HCT116 (cell line): ENCODE data around the gene PITPNC1. TPM values are rescaled to one million over a fixed set of nuclear protein-coding genes. Genes with fewer than 3 reads are reported as not detected.

ENCODE experiments used
- ATAC-seq: fragments of 200-7000 bp; cut with Tn5 transposase; 2 replicates; pipeline ENCODE4 v1.9.1; 2020; ENCODE audit warnings: mild to moderate bottlenecking, moderate library complexity
- BruUV-seq: library from RNA; stranded (reverse); fragments of 400-500 nt; replicated peaks from 2 replicates; lab custom pipeline; 2021; lab: Mats Ljungman, UMichigan
- CTCF ChIA-PET: fragments of 300-600 bp; sonication (Branson Sonifier 250); formaldehyde crosslinking; loops from one replicate; lab custom pipeline; 2021; ENCODE audit warnings: antibody characterized with exemption; lab: Charles Lee
- POLR2A ChIA-PET: fragments of 300-600, 350-600 bp; sonication (Branson Sonifier 250); formaldehyde crosslinking; loops from one replicate; lab custom pipeline; 2021; ENCODE audit warnings: antibody characterized with exemption; lab: Charles Lee
- RAD21 ChIA-PET, 2 experiments: fragments of 300-600 bp; sonication (Branson Sonifier 250); formaldehyde crosslinking; loops; one replicate each; lab custom pipeline; 2023; ENCODE audit warnings: low total read pairs in 2 of 2; ENCODE audit not compliant: uncharacterized antibody in 2 of 2, unreplicated experiment in 2 of 2, low non-redundant PET in 1 of 2; lab: Charles Lee
- DNase-seq: peaks from one replicate; pipeline ENCODE4 v3.0.0-alpha.2; 2010; ENCODE audit warnings: low read depth, low spot score
- H2AFZ ChIP-seq: fragments of 200-600 bp; shearing (Covaris generic), sonication (generic); 2 replicates; pipeline ENCODE4 v1.6.1; 2017; ENCODE audit warnings: low read depth, mixed run types, mixed read lengths, antibody characterized with exemption, low read length; ENCODE audit not compliant: poor library complexity, severe bottlenecking
- H3K27ac ChIP-seq: 2 replicates; pipeline ENCODE4 v1.5.1; 2012; ENCODE audit warnings: low read depth, low read length
- H3K27me3 ChIP-seq: fragments of 200-600 bp; sonication (generic); 2 replicates; pipeline ENCODE4 v1.6.1; 2016; ENCODE audit warnings: mixed run types, low read length, mixed read lengths; ENCODE audit not compliant: insufficient read depth
- H3K36me3 ChIP-seq, 2 experiments: fragments of 200-500 bp in 1 of 2; fragments of 200-600 bp in 1 of 2; sonication (Bioruptor generic) in 1 of 2; sonication (generic) in 1 of 2; 2 replicates each; pipeline versions ENCODE4 v1.5.1 to v1.6.1; 2014 to 2016; ENCODE audit warnings: low read length in 2 of 2, inconsistent platforms in 1 of 2, mixed read lengths in 1 of 2, mixed run types in 1 of 2; ENCODE audit not compliant: insufficient read depth in 2 of 2, control insufficient read depth in 1 of 2
- H3K4me1 ChIP-seq, 2 experiments: fragments of 200-600 bp in 1 of 2; sonication (generic) in 1 of 2; 2 replicates each; pipeline versions ENCODE4 v1.5.1 to v1.6.1; 2012 to 2017; ENCODE audit warnings: low read length in 2 of 2, inconsistent platforms in 1 of 2, mild to moderate bottlenecking in 1 of 2, mixed read lengths in 1 of 2, mixed run types in 1 of 2, moderate library complexity in 1 of 2; ENCODE audit not compliant: insufficient read depth in 2 of 2, control insufficient read depth in 1 of 2
- H3K4me2 ChIP-seq: fragments of 200-600 bp; sonication (generic); 2 replicates; pipeline ENCODE4 v1.6.1; 2017; ENCODE audit warnings: mixed run types, low read length, mixed read lengths
- H3K4me3 ChIP-seq, 2 experiments: fragments of 200-600 bp in 1 of 2; sonication (generic) in 1 of 2; replicated peaks in 1 of 2; 2 replicates each; pipeline ENCODE4 v1.5.1; 2011 to 2016; ENCODE audit warnings: low read length in 2 of 2, control low read depth in 1 of 2, low read depth in 1 of 2, mild to moderate bottlenecking in 1 of 2, mixed read lengths in 1 of 2, mixed run types in 1 of 2
- H3K79me2 ChIP-seq: fragments of 200-600 bp; sonication (generic); 2 replicates; pipeline ENCODE4 v1.6.1; 2017; ENCODE audit warnings: mild to moderate bottlenecking, mixed run types, low read length, moderate library complexity, mixed read lengths; ENCODE audit not compliant: insufficient read depth
- H3K9ac ChIP-seq: fragments of 200-600 bp; sonication (generic); 2 replicates; pipeline ENCODE4 v1.6.1; 2016; ENCODE audit warnings: low read length, mixed read lengths
- H3K9me2 ChIP-seq: fragments of 200-600 bp; sonication (generic), shearing (Covaris generic); 2 replicates; pipeline ENCODE4 v1.6.1; 2017; ENCODE audit warnings: mixed run types, mild to moderate bottlenecking, moderate library complexity; ENCODE audit not compliant: insufficient read depth
- H3K9me3 ChIP-seq, 2 experiments: fragments of 200-500 bp in 1 of 2; fragments of 200-600 bp in 1 of 2; sonication (Bioruptor generic) in 1 of 2; sonication (generic) in 1 of 2; 2 replicates each; pipeline ENCODE4 v1.6.1; 2014 to 2017; ENCODE audit warnings: low read length in 2 of 2, mixed read lengths in 2 of 2, inconsistent platforms in 1 of 2, low read depth in 1 of 2, mild to moderate bottlenecking in 1 of 2, mixed run types in 1 of 2, moderate library complexity in 1 of 2; ENCODE audit not compliant: control insufficient read depth in 1 of 2, insufficient read depth in 1 of 2
- H4K20me1 ChIP-seq: fragments of 200-600 bp; sonication (generic), shearing (Covaris generic); 2 replicates; pipeline ENCODE4 v1.6.1; 2017; ENCODE audit warnings: mixed run types, mild to moderate bottlenecking, moderate library complexity; ENCODE audit not compliant: insufficient read depth
- ATF3 ChIP-seq: IDR thresholded peaks from 2 replicates; pipeline ENCODE4 v1.6.1; 2012
- CBX3 ChIP-seq: IDR thresholded peaks from 2 replicates; pipeline ENCODE4 v1.6.1; 2012; ENCODE audit warnings: low read depth
- CEBPB ChIP-seq: IDR thresholded peaks from 2 replicates; pipeline ENCODE4 v1.6.1; 2012; ENCODE audit warnings: low read depth
- EGR1 ChIP-seq: IDR thresholded peaks from 2 replicates; pipeline ENCODE4 v1.6.1; 2012; ENCODE audit warnings: low read depth
- ELF1 ChIP-seq: IDR thresholded peaks from 2 replicates; pipeline ENCODE4 v1.6.1; 2012; ENCODE audit warnings: low read depth, borderline replicate concordance
- FOSL1 ChIP-seq: IDR thresholded peaks from 2 replicates; pipeline ENCODE4 v1.6.1; 2012; ENCODE audit warnings: low read depth
- MAX ChIP-seq: IDR thresholded peaks from 2 replicates; pipeline ENCODE4 v1.6.1; 2012
- POLR2A ChIP-seq: IDR thresholded peaks from 2 replicates; pipeline ENCODE4 v1.7.0; 2011; ENCODE audit warnings: borderline replicate concordance; ENCODE audit not compliant: insufficient read depth, insufficient read length; ENCODE audit errors: extremely low read depth
- POLR2AphosphoS5 ChIP-seq: IDR thresholded peaks from 2 replicates; pipeline ENCODE4 v1.6.1; 2011; ENCODE audit warnings: mild to moderate bottlenecking, low read depth, low read length, moderate library complexity
- RAD21 ChIP-seq: IDR thresholded peaks from 2 replicates; pipeline ENCODE4 v1.6.1; 2012; ENCODE audit warnings: low read depth, mild to moderate bottlenecking
- SP1 ChIP-seq: IDR thresholded peaks from 2 replicates; pipeline ENCODE4 v1.6.1; 2012; ENCODE audit warnings: low read depth
- ZFX ChIP-seq: fragments of 450-650 bp; IDR thresholded peaks from 2 replicates; pipeline ENCODE4 v1.6.1; 2017
- ZNF274 ChIP-seq: fragments of 200-500 bp; sonication (Bioruptor generic); IDR thresholded peaks from 2 replicates; pipeline ENCODE4 v1.6.1; 2014; ENCODE audit warnings: mild to moderate bottlenecking, low read depth, low read length, inconsistent platforms
- intact Hi-C: fragments of 100-400 bp; cut with micrococcal nuclease; formaldehyde crosslinking; loops from 2 replicates; pipeline ENCODE4 v1.10.0; 2022
- total RNA-seq: library from RNA; stranded (reverse); gene quantifications from one replicate; pipeline ENCODE4 v1.2.1, GENCODE V29; 2021; ENCODE audit not compliant: unreplicated experiment
- TF ChIP-seq, protein P1 (sequence below): IDR thresholded peaks from 2 replicates; pipeline ENCODE4 v1.6.1; 2011; ENCODE audit warnings: mild to moderate bottlenecking, low read length, moderate library complexity; ENCODE audit not compliant: insufficient replicate concordance; ENCODE audit errors: extremely low read depth

Gene PITPNC1
- total RNA-seq, 1 experiment from 2014 or later = 41.9 TPM

DNA sequence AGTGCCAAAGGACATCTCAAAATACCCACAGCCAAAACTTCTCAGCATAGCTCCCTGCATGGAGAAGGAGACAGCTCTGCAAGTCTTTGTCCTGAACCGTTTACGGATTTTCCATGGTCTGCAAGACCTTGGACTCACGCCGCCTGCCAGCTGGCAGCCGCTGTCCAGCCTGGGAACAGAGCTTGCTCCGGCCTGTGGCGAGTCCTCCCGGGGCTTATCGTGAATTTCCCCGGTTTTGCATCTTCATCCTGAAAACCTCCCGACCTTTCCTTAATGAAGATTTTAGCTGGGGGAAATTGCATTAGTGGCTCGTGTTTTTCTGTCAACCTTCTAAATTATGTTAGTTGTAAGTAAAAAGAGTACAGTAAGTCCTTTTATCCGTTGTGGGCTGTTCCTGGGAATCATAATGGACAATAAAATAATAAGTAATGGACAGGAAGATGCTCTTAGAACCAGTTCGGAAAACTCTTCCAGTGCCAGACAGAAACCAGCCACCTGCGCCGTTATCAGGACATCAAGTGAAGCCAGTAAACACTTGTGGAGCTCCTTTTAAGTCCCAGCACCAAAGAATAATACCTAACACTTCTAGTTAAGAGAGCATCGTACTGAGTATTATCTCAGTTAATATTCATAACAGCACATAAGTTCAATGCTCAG, 228.3 kb downstream of the PITPNC1 start:
- H3K27me3 ChIP-seq = no peaks in the 10 kb centered on the region
- H2AFZ ChIP-seq = no peak overlapping the region
- no peak overlapping the region for H3K4me2 ChIP-seq
- no peak overlapping the region for H3K4me3 ChIP-seq
- no peak overlapping the region for H3K27ac ChIP-seq
- intact Hi-C loops = no loop called here
- no peaks in the 10 kb centered on the region for H4K20me1 ChIP-seq
- DNase-seq (no peak), ATAC-seq (no peak)
- ChIA-PET POLR2A (interaction anchor here (1.4 kb wide), 1 partner anchor 227 kb away, joined by 3 read pairs; no protein-coding TSS in a partner anchor), CTCF (interaction anchor here (0.9 to 1.9 kb wide), 2 partner anchors 226 to 231 kb away, joined by 3 to 5 read pairs; no protein-coding TSS in a partner anchor), RAD21 (interaction anchor here in 1 of 2 experiments (0.7 kb wide), 1 partner anchor 183 kb away, joined by 3 read pairs; no protein-coding TSS in a partner anchor)
- BruUV-seq = no TSS peak
- H3K9me2 ChIP-seq = no peaks in the 10 kb centered on the region
- H3K36me3 ChIP-seq = no peaks in the 10 kb centered on the region
- no peak overlapping the region for H3K9ac ChIP-seq
- TF ChIP-seq ELF1 (no peak), CBX3 (no peak), ZNF274 (no peak), CEBPB (no peak)
- no peaks in the 10 kb centered on the region for H3K79me2 ChIP-seq
- H3K9me3 ChIP-seq = no peaks in the 10 kb centered on the region
- no peaks in the 10 kb centered on the region; a peak in 2 of 4 replicates for H3K4me1 ChIP-seq

DNA sequence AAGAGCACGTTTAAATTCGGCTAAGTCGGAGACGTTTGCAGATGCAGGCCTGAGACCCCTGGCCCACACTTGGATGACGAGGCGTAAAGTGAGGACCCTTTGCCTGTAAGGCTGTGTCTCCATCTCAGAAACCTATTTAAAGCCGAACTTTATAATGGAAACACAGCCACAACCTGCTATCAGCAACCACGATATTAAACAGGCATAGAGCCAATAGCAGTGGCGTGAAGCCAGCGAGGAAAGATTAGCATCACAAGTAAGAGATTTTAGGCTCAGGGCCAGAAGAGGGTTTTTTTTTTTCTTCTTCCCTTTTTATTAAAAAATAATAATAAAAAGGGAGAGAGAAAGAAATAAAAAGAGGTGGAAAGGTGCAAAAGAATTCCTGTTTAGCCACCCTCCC, 229.4 kb downstream of the PITPNC1 start:
- no peaks in the 10 kb centered on the region for H3K36me3 ChIP-seq
- ChIA-PET POLR2A (no interaction called here), CTCF (no interaction called here), RAD21 (no interaction called here)
- H3K27ac ChIP-seq = no peak overlapping the region
- ATAC-seq = no peak
- H3K9ac ChIP-seq = no peak overlapping the region
- H3K4me2 ChIP-seq = no peak overlapping the region
- no peaks in the 10 kb centered on the region for H3K9me2 ChIP-seq
- no TSS peak for BruUV-seq
- H2AFZ ChIP-seq = no peak overlapping the region
- H3K79me2 ChIP-seq = no peaks in the 10 kb centered on the region
- TF ChIP-seq ZFX = no peak
- TF ChIP-seq POLR2AphosphoS5 = no peak
- no peak for TF ChIP-seq SP1
- TF ChIP-seq MAX = no peak
- no peak for TF ChIP-seq FOSL1
- TF ChIP-seq EGR1 = no peak
- TF ChIP-seq ELF1 = no peak
- no peak for TF ChIP-seq ATF3
- no peak for TF ChIP-seq RAD21
- TF ChIP-seq, protein P1, sequence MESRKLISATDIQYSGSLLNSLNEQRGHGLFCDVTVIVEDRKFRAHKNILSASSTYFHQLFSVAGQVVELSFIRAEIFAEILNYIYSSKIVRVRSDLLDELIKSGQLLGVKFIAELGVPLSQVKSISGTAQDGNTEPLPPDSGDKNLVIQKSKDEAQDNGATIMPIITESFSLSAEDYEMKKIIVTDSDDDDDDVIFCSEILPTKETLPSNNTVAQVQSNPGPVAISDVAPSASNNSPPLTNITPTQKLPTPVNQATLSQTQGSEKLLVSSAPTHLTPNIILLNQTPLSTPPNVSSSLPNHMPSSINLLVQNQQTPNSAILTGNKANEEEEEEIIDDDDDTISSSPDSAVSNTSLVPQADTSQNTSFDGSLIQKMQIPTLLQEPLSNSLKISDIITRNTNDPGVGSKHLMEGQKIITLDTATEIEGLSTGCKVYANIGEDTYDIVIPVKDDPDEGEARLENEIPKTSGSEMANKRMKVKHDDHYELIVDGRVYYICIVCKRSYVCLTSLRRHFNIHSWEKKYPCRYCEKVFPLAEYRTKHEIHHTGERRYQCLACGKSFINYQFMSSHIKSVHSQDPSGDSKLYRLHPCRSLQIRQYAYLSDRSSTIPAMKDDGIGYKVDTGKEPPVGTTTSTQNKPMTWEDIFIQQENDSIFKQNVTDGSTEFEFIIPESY = no peak
- no peak for TF ChIP-seq POLR2A
- TF ChIP-seq, all 23 proteins: peak for 0
- Histone ChIP-seq H4K20me1 (no peaks in the 10 kb centered on the region), H3K4me3 (no peak overlapping the region), H3K9me3 (no peaks in the 10 kb centered on the region), H3K27me3 (no peaks in the 10 kb centered on the region), H3K4me1 (no peaks in the 10 kb centered on the region; a peak in 2 of 4 replicates)
- intact Hi-C loops = no loop called here
- no peak for DNase-seq
